Dermis lymphatic vessel endothelial cell (primary cell): Measurements from ENCODE around the gene MAGEA10. TPM values are rescaled to one million over a fixed set of nuclear protein-coding genes. Genes with fewer than 3 reads are reported as not detected.

Experiments
- total RNA-seq: library from RNA; depleted of rRNA; stranded (reverse); fragments of >200 nt; gene quantifications from 2 replicates; pipeline ENCODE4 v1.2.1, GENCODE V29; 2014

Gene MAGEA10
- total RNA-seq = not detected in 2 replicates

DNA sequence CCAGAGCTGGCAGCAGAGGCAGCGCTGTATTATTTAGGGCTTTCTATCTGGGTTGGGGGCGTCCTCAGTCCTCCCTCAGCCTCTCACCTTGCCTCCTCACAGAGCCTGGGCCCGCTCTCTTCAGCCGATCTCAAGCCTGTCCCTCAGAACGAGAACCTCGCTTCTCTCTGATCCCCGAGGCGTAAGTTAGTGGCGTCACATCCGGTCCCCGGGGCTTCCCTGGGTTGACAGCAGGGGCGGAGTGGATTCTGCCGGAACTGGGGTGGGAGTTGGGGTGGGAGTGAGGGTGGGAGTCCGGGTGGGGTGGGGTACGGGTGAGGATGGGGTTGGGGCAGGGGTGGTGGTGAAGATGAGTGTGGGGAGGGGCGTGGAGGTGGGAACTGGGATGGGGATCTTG lies at the start of gene MAGEA10:
MAGEA10 (minus strand) TSS at position 190 of the 397 bp plus-strand sequence. CDS start 2,957 bp downstream, outside the sequence.

Other genes with a start within 250 kb of the MAGEA10 start
- not detected in 2 replicates for gene MAGEA4, start 225.7 kb downstream of the MAGEA10 start, total RNA-seq
- 28.4 and 32.2 TPM in 2 replicates for gene GABRE, start 163.9 kb downstream of the MAGEA10 start, total RNA-seq